Measurements from ENCODE around the gene NUDT2.

Gene NUDT2

DNA sequence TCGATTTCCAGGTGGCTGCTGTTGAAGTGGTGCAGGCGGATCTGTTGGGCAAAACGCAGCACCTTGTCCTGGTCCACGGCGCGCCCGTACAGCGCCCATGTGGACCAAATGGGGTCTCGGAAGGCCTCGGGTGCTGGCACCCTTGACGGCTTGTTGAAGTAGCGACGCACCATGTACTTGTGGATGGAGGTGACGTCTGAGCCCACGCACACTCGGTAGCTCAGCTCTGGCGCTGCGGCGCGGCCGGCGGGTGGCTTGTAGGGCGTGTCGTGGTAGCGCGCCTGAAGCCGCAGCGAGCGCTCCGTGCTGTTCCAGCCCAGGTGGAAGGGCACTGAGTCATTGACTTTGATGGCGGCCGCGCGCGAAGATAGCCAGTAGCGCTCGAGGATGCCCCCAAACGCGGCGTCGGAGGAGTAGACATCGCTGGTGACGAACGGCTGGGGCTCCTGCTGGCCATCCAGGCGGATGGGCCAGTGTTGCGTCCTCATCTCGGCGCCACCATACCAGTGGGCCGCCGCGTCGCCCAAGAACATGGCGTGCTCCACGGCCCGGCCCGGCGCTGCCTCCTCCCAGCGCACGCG is 42.6 kb downstream of the NUDT2 start:
- no peak for DNase-seq

DNA sequence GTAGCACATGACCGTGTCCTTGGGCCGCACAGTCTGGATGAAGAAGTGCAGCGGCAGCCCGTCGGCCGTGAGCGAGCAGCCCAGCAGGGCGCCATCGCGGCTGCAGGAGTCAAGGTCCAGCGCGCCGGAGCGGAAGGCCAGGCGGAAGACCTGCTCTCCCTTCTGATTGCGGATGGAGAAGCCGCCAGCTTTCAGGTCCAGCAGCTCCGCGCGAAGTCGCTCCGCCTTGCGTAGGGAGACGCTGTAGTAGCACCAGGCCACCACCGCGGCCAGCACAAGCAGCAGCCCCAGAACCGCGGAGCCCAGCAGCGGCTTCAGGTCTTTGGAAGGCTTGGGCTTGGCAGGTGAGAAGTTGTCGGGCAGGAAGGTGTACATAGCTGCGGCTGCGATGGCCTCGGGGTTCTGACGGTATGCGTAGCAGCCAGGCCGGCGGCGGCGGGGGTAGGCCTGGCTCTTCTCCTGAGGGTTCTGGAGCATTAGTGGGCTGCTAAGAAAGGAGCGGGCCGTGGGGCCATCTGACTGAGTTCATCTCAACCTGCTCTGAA is 43.2 kb downstream of the NUDT2 start:
- DNase-seq, result no peak

DNA sequence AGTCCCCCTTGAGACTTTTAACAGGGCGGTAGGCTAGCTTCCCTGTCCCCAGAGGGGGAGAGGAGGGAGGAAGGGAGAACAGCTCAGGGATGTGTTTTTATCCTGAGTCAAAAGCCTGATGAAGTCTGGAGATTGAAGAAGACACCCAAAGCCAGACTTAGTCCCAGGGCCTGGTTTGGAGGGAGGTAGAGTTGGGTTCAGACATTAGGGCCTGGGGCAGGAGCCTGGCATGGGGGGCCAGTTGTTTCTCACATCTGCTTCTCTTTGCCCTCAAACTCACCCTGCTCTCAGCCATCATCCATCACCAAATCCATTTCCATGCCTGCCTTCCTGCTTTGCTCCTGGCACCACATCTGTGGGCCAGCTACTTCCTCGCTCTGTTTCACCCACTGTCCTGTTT is 44.4 kb downstream of the NUDT2 start:
- DNase-seq, result no peak

DNA sequence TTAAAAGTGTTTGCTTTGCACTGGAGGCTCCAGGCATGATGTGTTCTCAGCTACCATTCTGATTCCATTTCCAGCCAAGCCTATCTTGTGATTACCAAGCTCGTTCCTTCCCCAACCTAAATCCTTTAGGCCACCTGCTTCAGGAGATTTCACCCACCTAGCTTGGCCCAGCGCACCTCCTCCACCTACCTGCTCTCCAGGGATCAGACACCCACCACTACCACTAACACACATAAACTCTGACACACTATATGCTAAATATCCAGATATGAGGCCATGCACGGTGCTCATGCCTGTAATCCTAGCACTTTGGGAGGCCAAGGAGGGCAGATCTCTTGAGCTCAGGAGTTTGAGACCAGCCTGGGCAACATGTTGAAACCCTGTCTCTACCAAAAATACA is 45.0 kb downstream of the NUDT2 start:
- DNase-seq, result no peak

DNA sequence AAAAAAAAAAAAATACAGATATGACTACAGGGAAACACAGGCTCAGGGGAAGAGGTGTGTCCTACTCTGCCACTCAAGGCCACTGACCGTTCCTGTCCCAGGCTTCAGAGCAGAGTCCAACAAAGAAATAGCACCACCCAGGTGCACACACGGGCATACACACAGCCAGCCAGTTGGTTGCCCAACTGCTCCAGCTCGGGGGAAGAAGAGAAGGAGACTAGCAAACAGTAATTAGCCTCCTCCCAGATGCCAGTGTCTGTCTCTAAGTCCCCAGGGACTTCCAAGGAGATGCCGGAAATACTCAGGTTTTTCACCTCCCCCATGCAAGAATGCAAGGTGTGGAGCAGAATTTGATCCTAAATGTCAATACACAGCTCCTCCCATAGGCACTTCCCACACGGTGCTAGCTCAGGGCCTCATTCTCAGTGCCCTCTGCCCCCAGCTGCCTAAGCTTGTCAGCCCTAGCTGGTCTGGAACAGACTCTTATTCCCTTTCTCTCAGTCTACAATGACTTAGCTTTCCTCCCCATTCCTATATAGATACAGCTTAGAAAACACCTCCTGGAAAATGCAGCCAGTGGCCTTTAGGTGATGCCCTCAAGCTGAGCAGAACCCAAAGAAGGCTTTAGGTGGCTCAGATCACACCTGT is 45.7 kb downstream of the NUDT2 start:
- peak in 1 of 2 experiments; percentile 20 for DNase-seq

DNA sequence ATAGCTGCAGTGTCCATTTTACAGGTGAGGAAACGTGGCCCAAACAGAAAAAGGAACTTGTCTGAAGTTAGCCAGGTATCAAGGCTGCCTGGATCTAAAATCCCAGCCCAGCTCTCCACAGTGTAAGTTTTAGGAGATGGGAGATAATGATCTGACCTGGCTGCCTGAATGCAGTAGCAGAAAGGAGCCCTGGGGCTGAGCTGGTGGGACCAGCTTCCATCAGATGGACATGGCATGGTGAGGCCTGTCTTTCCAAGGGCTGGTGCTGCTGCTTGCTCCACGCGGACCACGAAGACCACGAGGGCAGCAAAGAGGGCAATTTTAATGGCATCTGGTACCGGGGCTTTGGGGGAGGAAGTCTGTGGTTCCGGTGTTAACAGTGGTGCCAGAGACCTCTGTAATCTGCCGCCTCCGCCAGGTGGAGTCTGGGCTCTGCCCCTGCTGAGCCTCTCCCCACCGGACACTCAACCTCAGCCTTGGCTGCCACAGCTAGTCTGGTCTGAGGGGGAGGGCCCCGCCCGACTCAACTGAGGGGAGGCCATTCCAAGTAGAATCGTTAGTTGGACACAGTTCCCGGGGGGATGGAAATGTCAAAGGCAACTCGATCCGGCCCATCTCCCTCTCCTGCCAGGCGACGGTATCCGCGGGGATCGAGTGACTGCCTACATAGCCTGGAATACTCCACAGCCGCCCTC is 46.7 kb downstream of the NUDT2 start:
- DNase-seq, result no peak

DNA sequence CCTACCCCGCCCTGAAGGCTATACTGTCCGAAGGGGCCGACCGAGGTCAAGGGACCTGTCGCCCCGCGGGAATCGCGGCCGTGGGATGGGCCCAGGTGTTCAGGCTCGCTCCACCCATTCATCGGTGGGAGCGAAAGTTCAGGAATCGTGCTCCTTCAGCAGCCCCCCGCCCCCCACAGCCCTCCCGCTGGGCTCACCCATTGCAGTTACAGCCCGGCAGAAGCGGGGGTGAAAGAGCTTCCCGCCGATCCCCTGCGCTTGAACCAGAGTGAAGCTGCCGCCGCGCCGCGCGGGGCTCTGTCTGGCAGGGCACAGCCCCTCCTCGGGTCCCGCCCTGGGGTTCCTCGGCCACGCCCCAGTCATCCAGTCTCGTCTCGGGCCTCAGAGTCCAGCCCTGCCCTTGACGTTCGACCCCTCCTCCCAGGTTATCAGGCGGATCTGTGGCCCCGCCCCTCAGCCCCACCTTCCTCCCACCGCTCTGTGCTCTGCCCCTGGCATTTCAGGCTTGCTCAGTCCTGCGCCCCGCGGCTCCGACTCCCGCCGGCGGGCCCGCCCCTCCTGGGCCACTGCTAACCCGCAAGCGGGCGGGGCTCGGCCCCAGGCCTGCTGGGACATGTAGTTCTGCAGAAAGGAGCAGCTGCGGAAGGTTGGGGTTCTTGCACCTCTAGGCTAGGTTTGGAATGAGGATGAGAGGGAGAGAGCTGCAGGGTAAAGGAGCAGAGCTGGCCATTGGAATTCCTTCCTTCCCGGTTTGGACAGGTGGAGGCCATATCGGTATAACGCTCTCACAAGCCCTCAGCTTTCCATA is 47.4 kb downstream of the NUDT2 start, which contains the start of gene MYORG:
TSS of gene MYORG (minus strand) at position 303 of the 808 bp plus-strand sequence. CDS start 3,955 bp downstream, outside the sequence.
- peak; percentile 61 to 96 for DNase-seq

DNA sequence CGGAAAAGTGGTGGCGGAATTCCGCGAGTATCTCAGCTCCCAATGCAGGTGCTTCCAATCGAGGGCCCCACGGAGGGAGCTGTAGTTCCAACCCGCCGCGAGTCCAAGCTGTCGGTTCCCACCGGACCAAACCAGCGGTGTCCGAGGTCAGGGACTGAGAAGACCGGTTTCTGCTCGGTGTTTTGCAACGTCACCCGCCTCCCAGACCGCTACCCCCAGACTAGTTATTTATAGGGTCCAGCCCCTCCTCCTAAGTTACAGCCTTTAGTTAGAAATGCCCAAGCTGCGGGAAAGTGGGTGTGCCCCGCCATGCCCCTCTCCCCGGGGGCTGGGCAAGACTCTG is 48.0 kb downstream of the NUDT2 start:
- no peak for DNase-seq

DNA sequence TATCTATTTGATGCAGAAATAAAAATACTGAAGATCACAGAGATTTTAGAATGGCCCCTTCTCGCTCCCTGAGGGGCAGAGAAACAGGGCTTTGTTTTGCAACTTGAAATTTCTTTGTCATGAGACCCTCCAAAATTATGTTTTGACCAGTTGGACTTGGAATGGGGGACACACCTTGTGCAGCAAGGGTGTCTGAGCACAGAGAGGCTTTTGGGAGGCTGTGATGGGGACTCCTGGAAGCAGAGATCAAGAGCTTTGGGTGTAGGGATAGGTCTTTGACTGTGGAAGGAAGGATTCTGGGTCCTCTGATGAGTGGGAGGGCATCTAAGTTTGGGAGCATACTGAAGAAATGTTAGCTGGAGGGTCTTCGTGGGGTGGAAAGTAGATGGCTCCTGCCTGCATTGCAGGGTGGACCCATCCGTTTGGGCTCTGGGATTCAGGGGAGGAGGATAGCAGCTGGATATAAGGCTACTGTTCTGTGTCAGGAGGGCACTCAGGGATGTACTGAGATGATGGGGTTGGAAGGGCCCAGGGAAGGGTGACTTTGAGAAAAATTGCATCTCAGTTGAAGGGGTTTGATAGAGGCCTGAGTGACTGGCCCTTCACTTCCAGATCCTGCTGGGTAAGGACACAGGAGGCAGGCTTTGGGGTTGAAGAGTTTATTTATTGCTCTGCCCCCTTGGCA is 49.1 kb downstream of the NUDT2 start:
- no peak for DNase-seq

DNA sequence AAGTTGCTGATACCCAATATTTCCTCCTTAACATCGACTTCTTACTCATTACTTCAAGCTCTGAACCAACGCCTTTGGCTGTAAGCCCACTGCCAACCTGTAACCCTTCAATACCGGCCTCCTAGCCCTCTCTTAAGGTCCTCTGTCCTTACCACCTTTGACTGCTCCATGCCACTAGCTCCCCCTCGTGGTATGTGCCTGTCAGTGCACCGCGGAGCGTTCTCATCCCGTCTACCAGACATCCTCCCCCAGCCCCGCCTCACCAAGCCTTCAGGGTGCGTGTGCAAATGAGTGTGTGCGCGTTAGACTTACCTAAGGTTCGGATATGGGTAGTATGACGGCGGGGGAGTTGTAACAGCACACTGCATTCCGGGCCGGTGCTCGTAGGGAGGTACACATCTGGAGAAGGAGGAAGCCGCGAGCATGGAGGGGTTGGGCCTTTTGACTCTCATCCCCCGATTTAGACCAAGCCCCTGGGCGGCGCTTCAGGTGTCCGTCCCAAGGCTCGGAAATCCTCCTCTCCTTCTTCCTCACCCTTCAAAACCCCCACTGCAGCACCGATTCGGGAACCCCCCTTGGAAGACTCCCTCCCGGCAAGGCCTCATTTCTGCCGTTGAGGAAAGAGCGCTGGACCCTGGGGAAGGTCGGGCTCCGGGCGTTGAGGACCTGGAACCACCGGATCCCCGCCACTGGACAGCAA is 50.1 kb downstream of the NUDT2 start:
- DNase-seq, result peak; percentile 45 to 78

DNA sequence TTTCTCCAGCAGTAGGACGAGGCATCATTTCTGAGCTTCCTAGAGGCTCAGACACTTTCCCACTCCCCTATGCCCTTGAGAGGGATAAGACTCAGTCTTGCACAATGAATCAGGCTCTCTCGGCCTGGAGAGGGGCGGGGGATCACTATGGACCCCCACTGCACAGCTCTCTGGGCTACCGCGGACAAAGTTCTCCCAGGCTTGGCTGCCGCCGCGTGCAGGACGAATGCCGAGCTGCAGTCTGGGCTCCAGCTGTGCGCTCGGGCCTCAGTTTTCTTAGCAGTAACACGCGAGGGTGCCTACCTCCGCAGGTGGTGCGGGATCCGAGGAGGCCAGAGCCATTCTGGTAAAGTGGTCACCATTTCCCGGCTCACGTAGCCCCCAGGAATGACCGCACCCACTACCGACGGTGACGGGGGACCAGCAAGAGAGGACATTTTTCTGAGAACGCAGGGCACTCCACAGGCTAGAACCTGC is 50.7 kb downstream of the NUDT2 start:
- DNase-seq, result no peak

DNA sequence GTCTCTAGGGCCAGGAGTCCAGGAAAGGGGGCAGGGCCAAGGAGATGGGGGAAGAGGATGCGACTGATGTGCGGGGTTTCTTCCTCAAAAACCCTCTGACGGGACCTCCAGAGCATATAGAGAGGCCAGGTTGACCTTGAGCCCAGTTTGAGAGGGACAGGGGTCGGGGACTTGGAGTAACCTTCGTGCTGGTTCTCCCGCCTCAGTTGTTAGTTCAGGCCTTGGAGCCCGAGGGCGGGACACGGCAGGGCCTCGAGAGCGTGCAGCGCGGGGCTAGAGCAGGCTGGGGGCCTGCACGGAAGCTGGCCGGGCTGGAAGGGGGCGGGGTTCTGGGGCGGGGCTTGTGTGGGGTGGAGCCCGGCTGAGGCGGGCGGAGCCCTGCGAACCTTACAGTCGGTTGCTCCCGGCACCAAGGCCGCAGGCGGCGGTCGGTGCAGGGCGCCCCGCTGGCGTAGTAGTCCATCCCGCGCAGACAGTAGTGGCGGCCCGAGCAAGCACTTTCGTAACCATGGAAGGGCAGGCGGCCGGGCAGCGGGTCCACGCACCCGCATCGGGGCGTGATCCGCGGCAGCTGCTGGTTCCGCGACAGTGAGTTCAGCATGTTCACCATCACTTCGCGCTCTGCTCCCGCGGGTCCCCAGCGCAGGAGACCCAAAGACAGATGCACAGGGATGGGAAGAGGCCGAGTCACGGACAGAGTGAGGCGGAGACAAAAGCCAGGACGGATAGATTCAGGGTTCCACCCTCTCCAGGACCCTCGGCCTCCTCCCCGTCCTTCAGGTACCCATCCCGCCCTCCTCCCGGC is 51.3 kb downstream of the NUDT2 start:
- peak in 1 of 2 experiments; percentile 66 for DNase-seq

DNA sequence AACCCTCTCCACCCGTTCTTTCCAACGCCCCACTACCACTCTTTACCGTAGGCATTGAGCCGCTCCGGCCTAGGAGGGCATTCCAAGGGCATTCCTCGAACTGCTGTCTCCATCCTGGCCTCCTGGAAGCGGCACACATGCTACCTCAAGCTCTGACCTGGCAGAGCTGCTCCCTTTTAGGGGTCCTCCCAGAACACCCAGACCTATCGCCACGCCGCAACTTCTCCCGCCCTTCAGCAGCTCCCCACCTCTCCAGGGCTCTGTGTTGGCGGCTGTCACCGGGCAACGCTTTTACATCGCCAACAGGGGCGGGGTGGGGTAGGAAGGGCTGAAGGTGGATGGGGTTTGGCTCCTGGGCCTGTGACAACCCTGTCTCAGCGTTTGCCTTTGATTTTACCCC is 52.0 kb downstream of the NUDT2 start:
- no peak for DNase-seq

DNA sequence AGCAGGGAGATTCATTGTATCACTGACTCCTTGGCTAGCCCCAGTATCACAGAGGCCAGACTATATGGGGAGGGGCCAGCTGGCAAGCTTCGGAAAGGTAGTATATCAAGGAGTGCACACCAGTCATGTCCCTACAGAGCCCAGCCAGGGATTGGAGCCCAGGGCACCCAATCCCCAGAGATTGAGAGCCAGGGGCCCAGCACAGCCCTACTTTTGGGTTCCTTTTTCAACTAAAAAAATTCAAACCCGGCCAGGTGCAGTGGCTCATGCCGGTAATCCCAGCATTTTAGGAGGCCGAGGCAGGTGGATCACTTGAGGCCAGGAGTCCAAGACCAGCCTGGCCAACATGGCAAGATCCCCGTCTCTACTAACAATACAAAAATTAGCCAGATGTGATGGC is 52.7 kb downstream of the NUDT2 start:
- no peak for DNase-seq

DNA sequence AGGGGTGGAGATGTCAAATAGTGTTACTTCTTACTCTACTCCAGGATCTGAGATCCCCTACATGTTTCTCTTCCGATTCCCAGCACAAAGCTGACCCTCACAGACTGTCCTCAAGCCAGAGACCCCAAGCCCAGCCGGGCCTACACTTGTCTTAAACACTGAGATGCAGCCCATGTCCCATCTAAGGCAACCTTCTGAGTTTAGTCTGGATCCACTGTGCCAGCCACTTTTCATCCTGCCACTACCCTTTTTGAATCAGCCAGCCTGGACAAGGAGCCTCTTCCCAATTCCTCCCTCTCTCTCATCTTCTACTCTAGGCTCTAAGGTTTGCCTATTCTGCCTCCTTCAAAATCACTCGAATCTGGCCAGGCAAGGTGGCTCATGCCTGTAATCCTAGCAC is 53.5 kb downstream of the NUDT2 start:
- no peak for DNase-seq

DNA sequence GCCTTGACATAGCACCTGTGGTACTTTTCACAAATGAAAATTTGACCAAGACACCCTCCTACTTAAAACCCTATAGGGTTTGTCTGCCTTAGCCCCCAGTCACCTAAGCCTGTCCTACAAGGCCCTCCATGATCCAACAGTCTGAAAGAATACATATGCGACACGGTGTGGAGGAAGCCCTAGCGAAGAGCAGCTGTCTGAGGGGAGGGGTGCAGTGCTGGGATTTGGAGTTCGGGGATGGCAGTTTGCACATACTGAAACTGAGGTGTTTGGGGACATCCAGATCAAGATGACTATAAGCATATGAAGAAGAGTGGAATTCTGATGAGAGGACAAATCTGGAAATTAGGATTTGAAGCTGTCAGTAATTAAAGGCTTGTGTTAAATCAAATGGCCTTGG is 54.5 kb downstream of the NUDT2 start:
- no peak for DNase-seq

DNA sequence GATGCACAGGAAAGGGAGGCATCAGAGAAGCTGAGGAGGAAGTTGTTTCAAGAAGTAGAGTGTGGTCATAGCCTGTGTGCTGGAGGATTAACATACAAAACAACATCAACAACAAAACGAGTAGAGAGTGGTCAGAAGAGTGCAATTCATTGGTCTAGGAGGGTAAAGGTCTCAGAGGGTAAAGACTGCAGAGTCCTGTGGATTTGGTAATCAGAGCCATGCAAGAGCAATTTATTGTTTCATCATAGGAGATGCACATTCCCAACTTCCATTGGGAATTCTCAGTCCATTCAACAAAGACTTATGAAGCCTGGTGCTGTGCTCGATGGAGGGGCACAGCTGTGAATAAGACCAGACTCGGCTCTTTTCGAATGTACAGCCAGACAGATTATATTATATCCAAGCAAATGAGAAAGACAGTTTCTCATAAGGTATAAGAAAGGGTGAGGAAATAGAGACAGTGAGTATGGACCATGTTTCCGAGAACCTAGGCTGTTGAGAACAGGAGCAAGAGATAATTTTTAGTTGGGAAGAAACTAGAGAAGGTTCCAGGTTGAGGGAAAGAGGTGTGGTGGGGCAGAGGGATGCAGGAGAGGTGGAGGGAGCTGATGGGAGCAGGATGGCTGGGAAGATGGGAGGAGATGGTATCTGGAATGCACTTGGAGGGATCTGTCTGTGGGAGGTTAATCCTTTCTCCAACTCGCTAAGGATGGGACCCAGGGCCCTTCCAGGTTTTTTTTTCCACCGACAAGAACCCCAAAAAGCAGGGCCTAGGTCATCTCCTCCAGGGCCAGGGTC is 55.2 kb downstream of the NUDT2 start:
- no peak for DNase-seq

DNA sequence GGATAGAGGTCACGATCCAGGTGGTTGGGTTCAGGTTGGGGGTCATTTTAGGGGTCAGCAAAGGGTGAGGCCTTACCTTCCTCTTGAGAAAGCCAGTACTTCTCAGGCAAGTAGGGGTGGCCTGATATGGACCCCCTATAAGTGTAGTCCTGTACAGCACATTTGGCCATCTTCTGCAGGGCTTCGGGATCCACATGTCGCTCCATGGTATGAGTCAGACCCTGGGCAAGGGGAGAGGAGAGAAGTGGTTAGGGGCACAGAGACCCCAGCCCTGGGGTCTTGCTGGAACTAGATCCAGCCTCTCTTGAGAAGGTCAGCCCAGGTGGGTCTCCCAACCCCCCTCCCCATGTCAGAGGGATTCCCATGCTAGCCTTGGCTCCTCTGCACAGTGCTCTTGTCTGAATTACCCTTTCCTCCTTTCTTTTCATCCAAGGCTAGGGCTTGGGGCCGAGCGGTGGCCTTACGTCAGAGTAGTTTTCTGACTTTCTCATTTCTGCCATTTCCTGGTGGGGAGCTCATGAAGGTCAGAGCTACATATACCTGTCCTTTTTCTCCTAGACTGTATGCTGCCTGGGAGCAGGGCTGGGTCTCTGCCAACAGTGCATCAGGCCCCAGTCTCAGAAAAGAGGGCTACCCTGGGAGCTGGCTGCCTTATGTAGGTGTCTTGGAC is 56.3 kb downstream of the NUDT2 start:
- no peak for DNase-seq

DNA sequence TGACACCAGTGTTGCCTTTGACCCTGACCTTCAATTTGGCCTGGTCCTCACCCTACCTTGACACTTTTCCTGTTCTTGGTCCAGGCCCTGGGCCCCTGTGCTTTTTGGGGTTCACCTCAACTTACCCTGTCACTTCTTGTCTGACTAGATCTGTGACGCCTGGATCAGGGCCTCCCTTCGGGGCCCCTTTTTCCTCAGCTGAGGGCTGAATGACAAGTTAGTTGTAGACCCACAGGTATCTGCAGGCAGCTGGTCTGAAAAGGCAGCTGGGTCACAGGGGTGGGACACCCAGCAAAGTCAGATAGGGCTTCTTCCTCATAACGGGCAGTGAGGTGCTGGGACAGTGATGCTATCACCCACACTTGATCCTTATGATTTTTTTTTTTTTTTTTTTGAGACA is 57.3 kb downstream of the NUDT2 start:
- DNase-seq, result no peak

DNA sequence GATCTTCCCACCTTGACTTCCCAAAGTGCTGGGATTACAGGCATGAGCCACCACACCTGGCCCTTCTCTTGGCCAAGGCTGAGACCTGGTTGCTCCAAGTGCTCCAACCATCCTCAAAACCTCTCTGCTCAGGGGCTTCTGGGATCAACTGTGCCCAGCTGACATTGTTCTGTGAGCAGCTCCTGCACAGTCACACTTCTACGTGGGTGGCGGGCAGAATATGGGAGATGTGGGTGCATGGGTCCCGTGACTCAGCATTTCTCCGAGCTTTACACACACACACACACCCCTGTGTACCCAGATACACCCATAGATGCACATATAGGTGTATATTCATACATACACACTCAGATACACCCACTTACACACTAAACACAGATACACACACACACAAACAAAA is 57.9 kb downstream of the NUDT2 start:
- DNase-seq, result no peak
